Vagina (tissue), 2 donors: ENCODE results near the gene ETV3. TPM values are rescaled to one million over a fixed set of nuclear protein-coding genes. Genes with fewer than 3 reads are reported as not detected.

Experiments used
- DNase-seq, 2 donors: peaks; one replicate each; pipeline ENCODE4 v3.0.0-alpha.2; 2017; ENCODE audit errors: extremely low spot score in 2 of 2
- H3K27ac ChIP-seq: fragments of 200-600 bp; sonication (generic); one replicate; pipeline ENCODE4 v1.5.1; 2019
- H3K27me3 ChIP-seq: fragments of 200-600 bp; sonication (generic); one replicate; pipeline ENCODE4 v1.5.1; 2019
- H3K36me3 ChIP-seq, 2 donors: fragments of 200-600 bp; sonication (generic); one replicate each; pipeline ENCODE4 v1.5.1; 2017 to 2019
- H3K4me1 ChIP-seq: fragments of 200-600 bp; sonication (generic); one replicate; pipeline ENCODE4 v1.5.1; 2019
- H3K4me3 ChIP-seq, 2 donors: fragments of 200-600 bp; sonication (generic); 1 replicate in 1 of 2; 2 replicates in 1 of 2; pipeline ENCODE4 v1.5.1; 2016 to 2019
- H3K9me3 ChIP-seq: fragments of 200-600 bp; sonication (generic); one replicate; pipeline ENCODE4 v1.5.1; 2019
- CTCF ChIP-seq, 3 experiments: fragments of 450-650 bp in 2 of 3; fragments of 200-600 bp in 1 of 3; sonication (generic) in 1 of 3; IDR thresholded peaks; one replicate each; pipeline ENCODE4 v1.5.1; 2017 to 2019; ENCODE audit warnings: antibody characterized with exemption in 3 of 3, mild to moderate bottlenecking in 2 of 3, moderate library complexity in 2 of 3
- POLR2A ChIP-seq, 2 donors: fragments of 450-650 bp; IDR thresholded peaks; one replicate each; pipeline ENCODE4 v1.6.1; 2017; ENCODE audit warnings: antibody characterized with exemption in 2 of 2, mild to moderate bottlenecking in 2 of 2, moderate library complexity in 2 of 2
- POLR2AphosphoS5 ChIP-seq, 2 donors: sonication (generic); formaldehyde crosslinking; IDR thresholded peaks; one replicate each; pipeline ENCODE4 v1.9.0; 2017; ENCODE audit warnings: antibody characterized with exemption in 2 of 2, mild to moderate bottlenecking in 2 of 2, low read depth in 1 of 2; ENCODE audit not compliant: insufficient read depth in 1 of 2
- intact Hi-C: fragments of 100-400 bp; cut with DNase I; formaldehyde crosslinking; loops from one replicate; pipeline ENCODE4 v1.15.1; 2023
- total RNA-seq: library from RNA; depleted of rRNA; stranded (reverse); fragments of >200 nt; gene quantifications from one replicate; pipeline ENCODE4 v1.2.3, GENCODE V29; 2016

Gene ETV3
- total RNA-seq, 1 donor from 2014 or later: 37.3 TPM

DNA sequence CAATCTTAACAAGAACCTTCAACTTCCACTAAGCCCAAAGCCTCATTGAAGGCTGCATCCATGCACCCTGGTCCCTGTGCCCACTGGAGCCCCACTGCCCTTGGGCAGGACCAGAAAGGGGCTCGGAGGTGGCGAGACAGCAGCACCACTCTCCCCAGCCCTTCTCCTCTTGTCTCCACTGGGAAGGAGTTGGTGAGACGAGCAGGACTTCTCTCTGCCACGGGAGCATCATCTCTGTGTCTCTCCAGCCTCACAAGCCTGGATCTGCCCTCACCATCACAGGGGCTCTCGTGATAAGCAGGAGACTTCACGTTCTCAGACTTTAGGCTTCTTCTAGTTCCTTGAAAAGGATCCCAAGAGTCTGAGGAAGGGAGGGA, 31.4 kb downstream of the ETV3 start:
- H3K27me3 ChIP-seq: no peaks in the 10 kb centered on the region

DNA sequence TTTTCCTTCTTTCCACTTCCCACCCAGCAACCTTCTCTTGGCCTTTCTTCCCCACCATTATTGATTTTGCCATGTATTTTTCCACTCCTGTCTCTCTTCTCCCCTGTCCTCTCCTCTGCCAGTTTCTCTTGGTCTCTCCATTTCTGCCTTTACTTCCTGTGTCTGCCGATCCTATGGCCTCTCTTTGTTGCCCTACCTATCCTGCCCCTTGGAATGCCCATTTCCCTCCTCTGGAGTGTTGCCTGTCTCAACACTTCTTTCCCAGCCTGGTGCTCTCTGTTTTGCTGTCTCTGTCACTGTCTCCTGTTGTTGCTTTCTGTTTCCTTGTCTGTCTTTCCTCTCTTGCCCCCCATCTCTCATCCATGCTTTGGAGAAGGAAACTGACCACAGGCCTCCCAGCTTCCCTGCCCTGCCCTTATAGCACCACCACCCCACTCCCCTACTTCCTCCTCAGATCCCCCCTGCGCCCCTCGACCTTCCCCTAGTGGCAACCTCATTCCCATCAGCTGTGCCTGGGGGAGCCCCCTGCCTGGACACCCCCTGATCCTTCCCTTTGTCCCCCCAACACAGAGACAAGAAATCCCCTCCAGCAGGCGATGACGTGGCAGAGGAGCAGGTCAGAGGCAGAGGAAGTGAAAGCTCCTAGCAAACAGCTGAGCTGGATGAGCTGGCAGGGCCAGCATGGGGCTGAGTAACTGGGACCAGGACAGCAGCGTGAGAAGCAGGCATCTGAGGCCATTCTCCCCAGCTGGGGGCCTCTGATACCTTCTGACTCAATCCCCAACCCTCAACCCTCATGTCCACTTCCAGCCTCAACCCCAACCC, 32.0 kb downstream of the ETV3 start:
- Histone ChIP-seq H3K27me3 (no peaks in the 10 kb centered on the region), H3K36me3 (no peaks in the 10 kb centered on the region), H3K27ac (no peak overlapping the region), H3K9me3 (no peaks in the 10 kb centered on the region), H3K4me1 (no peaks in the 10 kb centered on the region), H3K4me3 (no peak overlapping the region)
- TF ChIP-seq POLR2A (IDR thresholded peaks at IDR 0.05) (no peak), POLR2AphosphoS5 (IDR thresholded peaks at IDR 0.05; ENCODE audit: insufficient read depth in 1 of 2, low read depth in 1 of 2) (no peak), CTCF (IDR thresholded peaks at IDR 0.05) (no peak)
- DNase-seq: no peak
- intact Hi-C loops: no loop called here

More for the DNA sequence above, 31.4 kb downstream of the ETV3 start:
- H3K4me3 ChIP-seq: no peak overlapping the region
- no peak for DNase-seq
- no peaks in the 10 kb centered on the region for H3K9me3 ChIP-seq
- H3K4me1 ChIP-seq: no peaks in the 10 kb centered on the region
- no peak overlapping the region for H3K27ac ChIP-seq
- TF ChIP-seq POLR2AphosphoS5 (IDR thresholded peaks at IDR 0.05; ENCODE audit: insufficient read depth in 1 of 2, low read depth in 1 of 2) (no peak), CTCF (IDR thresholded peaks at IDR 0.05) (no peak), POLR2A (IDR thresholded peaks at IDR 0.05) (no peak)
- H3K36me3 ChIP-seq: no peaks in the 10 kb centered on the region
- intact Hi-C loops: no loop called here

DNA sequence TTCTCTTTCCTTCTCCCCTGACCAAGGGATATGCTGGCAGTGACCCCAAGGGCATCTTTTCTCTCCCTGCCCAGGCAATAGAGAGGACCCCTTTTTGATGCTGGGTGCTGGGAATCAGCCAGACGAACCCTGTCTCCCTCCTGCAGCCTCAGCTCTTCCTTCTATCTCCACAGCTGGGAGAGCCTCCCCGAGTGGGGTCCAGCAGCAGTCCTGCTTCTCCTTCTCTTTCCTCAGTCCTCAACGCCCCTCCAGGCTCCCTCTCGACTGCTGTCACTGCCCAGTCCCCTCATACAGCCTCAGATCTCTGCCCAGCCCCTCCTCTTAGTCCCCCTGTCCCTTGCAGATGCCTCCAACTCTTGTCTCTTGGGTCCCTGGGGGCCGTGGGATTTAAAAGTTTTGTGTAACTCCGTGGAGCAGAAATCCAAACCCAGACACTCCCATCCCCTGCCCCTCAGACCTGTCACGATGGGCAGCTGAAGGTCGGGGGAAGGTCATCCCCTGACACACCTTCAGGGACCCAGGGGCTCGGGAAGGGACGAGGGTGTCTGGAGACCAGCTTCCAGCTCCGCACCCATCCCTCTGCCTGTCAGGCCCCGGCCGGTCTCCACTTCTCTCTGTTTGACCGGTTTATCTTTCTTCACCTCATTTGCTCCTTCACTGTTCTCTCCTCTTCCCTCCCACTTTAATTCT, 32.8 kb downstream of the ETV3 start:
- TF ChIP-seq POLR2A (IDR thresholded peaks at IDR 0.05) (no peak), CTCF (IDR thresholded peaks at IDR 0.05) (no peak), POLR2AphosphoS5 (IDR thresholded peaks at IDR 0.05; ENCODE audit: insufficient read depth in 1 of 2, low read depth in 1 of 2) (no peak)
- no peak overlapping the region for H3K27ac ChIP-seq
- intact Hi-C loops: no loop called here
- H3K36me3 ChIP-seq: no peaks in the 10 kb centered on the region
- no peaks in the 10 kb centered on the region for H3K27me3 ChIP-seq
- no peak for DNase-seq
- H3K4me3 ChIP-seq: no peak overlapping the region
- no peaks in the 10 kb centered on the region for H3K4me1 ChIP-seq
- no peaks in the 10 kb centered on the region for H3K9me3 ChIP-seq

DNA sequence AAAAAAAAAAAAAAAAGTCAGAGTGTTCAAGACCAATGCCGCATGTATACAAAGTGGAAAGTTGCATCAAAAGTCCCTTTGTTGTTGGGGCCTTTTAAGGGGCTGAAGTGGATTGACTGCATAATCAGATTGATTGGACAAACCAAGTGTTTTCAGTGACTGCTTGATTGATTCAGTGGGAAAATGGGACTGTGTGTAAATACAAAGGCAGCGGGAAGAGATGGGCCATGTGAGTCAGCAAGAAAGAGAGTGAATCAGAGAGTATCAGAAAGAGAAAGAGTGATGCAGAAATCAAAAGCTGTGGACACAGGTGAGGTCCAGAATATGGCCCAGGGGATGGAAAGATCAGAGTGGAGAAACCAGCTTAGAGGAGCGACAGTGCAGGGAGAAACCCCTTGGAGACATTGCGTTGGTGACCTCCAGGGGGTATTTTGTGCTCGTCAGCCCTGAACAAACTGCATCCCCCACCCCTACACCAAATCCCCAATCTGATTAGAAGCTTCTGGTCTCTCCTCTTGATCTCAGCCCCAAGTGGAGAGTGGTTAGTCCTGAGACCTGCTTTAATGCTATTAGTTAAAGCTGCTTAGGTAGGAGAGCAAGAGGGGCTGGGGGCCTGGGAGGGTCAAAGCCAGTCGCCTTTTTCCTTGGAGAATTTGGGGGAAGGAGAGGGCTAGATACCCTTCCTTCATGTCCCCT, 33.4 kb downstream of the ETV3 start:
- Histone ChIP-seq H3K4me1 (no peaks in the 10 kb centered on the region), H3K27me3 (no peaks in the 10 kb centered on the region), H3K9me3 (no peaks in the 10 kb centered on the region), H3K4me3 (no peak overlapping the region), H3K27ac (no peak overlapping the region), H3K36me3 (no peaks in the 10 kb centered on the region)
- intact Hi-C loops: no loop called here
- TF ChIP-seq POLR2A (IDR thresholded peaks at IDR 0.05): no peak
- TF ChIP-seq CTCF (IDR thresholded peaks at IDR 0.05): no peak
- no peak for DNase-seq
